Gastroesophageal sphincter (tissue), 4 donors: ENCODE data around the gene CACNA1E. TPM values are rescaled to one million over a fixed set of nuclear protein-coding genes. Genes with fewer than 3 reads are reported as not detected.

Source experiments
- ATAC-seq: fragments of 150-250 bp; one replicate; pipeline ENCODE4 v1.9.1; 2016; ENCODE audit warnings: mild to moderate bottlenecking, moderate library complexity
- H3K27ac ChIP-seq, 4 donors: fragments of 200-600 bp; sonication (generic) in 3 of 4; 1 replicate in 3 of 4; 2 replicates in 1 of 4; pipeline ENCODE4 v1.5.1; 2016 to 2019
- H3K27me3 ChIP-seq: fragments of 200-600 bp; sonication (generic); one replicate; pipeline ENCODE4 v1.5.1; 2019
- H3K36me3 ChIP-seq, 2 donors: fragments of 200-600 bp; sonication (generic); one replicate each; pipeline ENCODE4 v1.5.1; 2019; ENCODE audit warnings: control low read depth in 1 of 2
- H3K4me1 ChIP-seq, 3 donors: fragments of 200-600 bp; sonication (generic); 1 replicate in 2 of 3; 2 replicates in 1 of 3; pipeline ENCODE4 v1.5.1; 2016 to 2019; ENCODE audit warnings: control low read depth in 2 of 3
- H3K4me3 ChIP-seq, 2 donors: fragments of 200-600 bp; sonication (generic); one replicate each; pipeline ENCODE4 v1.5.1; 2019; ENCODE audit warnings: mild to moderate bottlenecking in 1 of 2, moderate library complexity in 1 of 2
- H3K9me3 ChIP-seq, 3 donors: fragments of 200-600 bp; sonication (generic); one replicate each; pipeline ENCODE4 v1.5.1; 2017 to 2019; ENCODE audit warnings: control low read depth in 2 of 3
- CTCF ChIP-seq, 4 experiments: fragments of 200-600 bp in 2 of 4; fragments of 450-650 bp in 2 of 4; sonication (generic) in 1 of 4; IDR thresholded peaks; one replicate each; pipeline ENCODE4 v1.5.1; 2017 to 2019; ENCODE audit warnings: antibody characterized with exemption in 4 of 4, mild to moderate bottlenecking in 2 of 4, moderate library complexity in 2 of 4
- EP300 ChIP-seq: sonication (generic); formaldehyde crosslinking; IDR thresholded peaks from one replicate; pipeline ENCODE4 v1.6.1; 2017; ENCODE audit warnings: antibody characterized with exemption, mild to moderate bottlenecking
- POLR2A ChIP-seq, 2 donors: fragments of 450-650 bp; IDR thresholded peaks; one replicate each; pipeline ENCODE4 v1.6.1; 2017; ENCODE audit warnings: antibody characterized with exemption in 2 of 2, mild to moderate bottlenecking in 2 of 2, moderate library complexity in 1 of 2
- POLR2AphosphoS5 ChIP-seq: sonication (generic); formaldehyde crosslinking; IDR thresholded peaks from one replicate; pipeline ENCODE4 v1.6.1; 2017; ENCODE audit warnings: antibody characterized with exemption
- WGBS, 2 donors: methylation state at CpG; one replicate each; pipeline ENCODE4 v1.1.5; 2018; ENCODE audit warnings: low coverage in 1 of 2; 5-methylcytosine and 5-hydroxymethylcytosine counted together
- total RNA-seq, 4 donors: library from RNA; depleted of rRNA; stranded (reverse); fragments of >200 nt; gene quantifications; one replicate each; pipeline ENCODE4 v1.1.0, GENCODE V29; 2016

CACNA1E gene
- total RNA-seq, 4 donors from 2014 or later: 0.13 to 0.23 (median 0.16) TPM

GRCh38 chr1:181809991-181810545 lies 326.8 kb downstream of the CACNA1E start:
- TF ChIP-seq EP300: no peak
- TF ChIP-seq CTCF (IDR thresholded peaks at IDR 0.05): no peak
- TF ChIP-seq POLR2AphosphoS5: no peak
- TF ChIP-seq POLR2A (IDR thresholded peaks at IDR 0.05): no peak
- ATAC-seq: no peak
- H3K4me3 ChIP-seq: no peak overlapping the region
- H3K27me3 ChIP-seq: peaks cover 5% of the 10 kb centered on the region
- H3K36me3 ChIP-seq: no peaks in the 10 kb centered on the region
- WGBS, 2 donors: 100% methylated on average over 1 of the region's 1 CpG; no CpG with 5 or more reads in 1 of the 2 donors
- H3K27ac ChIP-seq: no peak overlapping the region
- H3K4me1 ChIP-seq: no peaks in the 10 kb centered on the region
- H3K9me3 ChIP-seq: peaks cover 0 to 5% (median 0%) of the 10 kb centered on the region in 3 donors

- peaks cover 5% of the 10 kb centered on the region for H3K27me3 ChIP-seq
- H3K4me1 ChIP-seq: no peaks in the 10 kb centered on the region
- no peaks in the 10 kb centered on the region for H3K36me3 ChIP-seq
- ATAC-seq: no peak
- H3K4me3 ChIP-seq: no peak overlapping the region
- H3K27ac ChIP-seq: no peak overlapping the region
- TF ChIP-seq EP300: no peak
- TF ChIP-seq CTCF (IDR thresholded peaks at IDR 0.05): no peak
- no peak for TF ChIP-seq POLR2A (IDR thresholded peaks at IDR 0.05)
- no peak for TF ChIP-seq POLR2AphosphoS5
- 35 to 81% methylated on average over 2 to 6 of the region's 7 CpGs for WGBS, 2 donors
- peaks cover 0 to 5% (median 0%) of the 10 kb centered on the region in 3 donors for H3K9me3 ChIP-seq
These were observed 328.9 kb downstream of the CACNA1E start for GRCh38 chr1:181812208-181812607.

GRCh38 chr1:181813266-181813665 lies 329.9 kb downstream of the CACNA1E start:
- H3K4me1 ChIP-seq: no peaks in the 10 kb centered on the region
- H3K27me3 ChIP-seq: peaks cover 5% of the 10 kb centered on the region
- no peak for TF ChIP-seq POLR2A (IDR thresholded peaks at IDR 0.05)
- no peak for TF ChIP-seq EP300
- H3K9me3 ChIP-seq: peaks cover 0 to 5% (median 0%) of the 10 kb centered on the region in 3 donors
- H3K4me3 ChIP-seq: no peak overlapping the region
- H3K36me3 ChIP-seq: no peaks in the 10 kb centered on the region
- 74 to 80% methylated on average over 3 to 4 of the region's 4 CpGs for WGBS, 2 donors
- H3K27ac ChIP-seq: no peak overlapping the region
- ATAC-seq: no peak

GRCh38 chr1:181816608-181817007 lies 333.3 kb downstream of the CACNA1E start:
- Histone ChIP-seq H3K27me3 (no peaks in the 10 kb centered on the region), H3K4me1 (no peaks in the 10 kb centered on the region), H3K9me3 (peaks cover 0 to 5% (median 0%) of the 10 kb centered on the region in 3 donors), H3K36me3 (no peaks in the 10 kb centered on the region), H3K27ac (no peak overlapping the region), H3K4me3 (no peak overlapping the region)
- no peak for TF ChIP-seq POLR2AphosphoS5
- no peak for TF ChIP-seq EP300
- no peak for TF ChIP-seq CTCF (IDR thresholded peaks at IDR 0.05)
- no peak for TF ChIP-seq POLR2A (IDR thresholded peaks at IDR 0.05)
- ATAC-seq: no peak
- WGBS, 2 donors: 79 to 85% methylated on average over 3 to 4 of the region's 4 CpGs

GRCh38 chr1:181817091-181817490 lies 333.8 kb downstream of the CACNA1E start:
- Histone ChIP-seq H3K9me3 (peaks cover 0 to 5% (median 0%) of the 10 kb centered on the region in 3 donors), H3K36me3 (no peaks in the 10 kb centered on the region), H3K4me1 (no peaks in the 10 kb centered on the region), H3K4me3 (no peak overlapping the region), H3K27me3 (no peaks in the 10 kb centered on the region), H3K27ac (no peak overlapping the region)
- ATAC-seq: no peak
- TF ChIP-seq EP300: no peak
- no peak for TF ChIP-seq CTCF (IDR thresholded peaks at IDR 0.05)
- TF ChIP-seq POLR2AphosphoS5: no peak
- no peak for TF ChIP-seq POLR2A (IDR thresholded peaks at IDR 0.05)
